Neuron (in vitro differentiated cells): Measurements from ENCODE around the gene KRTAP9-4.
"Not testable (repeated sequence)": the region's sequence is repeated elsewhere in the genome, so short reads cannot be mapped to it uniquely, and the experiment has no call there.

Experiments used
- H2AFZ ChIP-seq: one replicate; pipeline ENCODE4 v1.6.1; 2013; ENCODE audit warnings: low read depth, mild to moderate bottlenecking, inconsistent platforms, low read length, moderate library complexity
- H3K27me3 ChIP-seq: one replicate; pipeline ENCODE4 v1.6.1; 2013; ENCODE audit warnings: low read length; ENCODE audit not compliant: insufficient read depth
- H3K36me3 ChIP-seq: one replicate; pipeline ENCODE4 v1.6.1; 2013; ENCODE audit warnings: low read length; ENCODE audit not compliant: insufficient read depth
- H3K4me1 ChIP-seq: one replicate; pipeline ENCODE4 v1.6.1; 2013; ENCODE audit warnings: low read length; ENCODE audit not compliant: insufficient read depth
- H3K4me3 ChIP-seq: 2 replicates; pipeline ENCODE4 v1.5.1; 2013; ENCODE audit warnings: mild to moderate bottlenecking, low read length, moderate library complexity
- H3K9me3 ChIP-seq: one replicate; pipeline ENCODE4 v1.6.1; 2013; ENCODE audit warnings: low read length

KRTAP9-4 gene

GRCh38 chr17:41249637-41250240, at the start of gene KRTAP9-4:
Gene KRTAP9-4, plus strand, starts transcription at chr17:41249687. Its CDS starts 34 bp downstream, at chr17:41249721.
- not testable (repeated sequence) for H3K4me3 ChIP-seq, H3K4me1 ChIP-seq, H3K9me3 ChIP-seq, H3K27me3 ChIP-seq, H2AFZ ChIP-seq, H3K36me3 ChIP-seq

GRCh38 chr17:41211845-41212466, 37.5 kb upstream of the KRTAP9-4 start:
- Histone ChIP-seq H3K9me3 (no peaks in the 10 kb centered on the region), H3K36me3 (no peaks in the 10 kb centered on the region), H3K4me3 (no peak overlapping the region), H2AFZ (no peak overlapping the region), H3K4me1 (no peaks in the 10 kb centered on the region), H3K27me3 (no peaks in the 10 kb centered on the region)

GRCh38 chr17:41212524-41213169, 36.8 kb upstream of the KRTAP9-4 start:
- Histone ChIP-seq H3K9me3 (no peaks in the 10 kb centered on the region), H3K4me3 (no peak overlapping the region), H3K36me3 (no peaks in the 10 kb centered on the region), H3K4me1 (no peaks in the 10 kb centered on the region), H3K27me3 (no peaks in the 10 kb centered on the region), H2AFZ (no peak overlapping the region)

- H3K9me3 ChIP-seq = no peaks in the 10 kb centered on the region
- no peaks in the 10 kb centered on the region for H3K36me3 ChIP-seq
- no peaks in the 10 kb centered on the region for H3K4me1 ChIP-seq
- H3K4me3 ChIP-seq = no peak overlapping the region
- no peaks in the 10 kb centered on the region for H3K27me3 ChIP-seq
- no peak overlapping the region for H2AFZ ChIP-seq
Measured at GRCh38 chr17:41215681-41216080, 33.8 kb upstream of the KRTAP9-4 start.

GRCh38 chr17:41223821-41224220, 25.7 kb upstream of the KRTAP9-4 start:
- Histone ChIP-seq H3K4me1 (no peaks in the 10 kb centered on the region), H3K9me3 (no peaks in the 10 kb centered on the region), H3K36me3 (no peaks in the 10 kb centered on the region), H3K4me3 (no peak overlapping the region), H2AFZ (no peak overlapping the region), H3K27me3 (no peaks in the 10 kb centered on the region)

- no peaks in the 10 kb centered on the region for H3K27me3 ChIP-seq
- no peak overlapping the region for H2AFZ ChIP-seq
- no peaks in the 10 kb centered on the region for H3K4me1 ChIP-seq
- H3K4me3 ChIP-seq = no peak overlapping the region
- no peaks in the 10 kb centered on the region for H3K36me3 ChIP-seq
- H3K9me3 ChIP-seq = no peaks in the 10 kb centered on the region
Measured at GRCh38 chr17:41226051-41226450, 23.4 kb upstream of the KRTAP9-4 start.

- not testable (repeated sequence) for H3K36me3 ChIP-seq, H3K9me3 ChIP-seq, H3K4me3 ChIP-seq, H2AFZ ChIP-seq, H3K27me3 ChIP-seq, H3K4me1 ChIP-seq
Measured at GRCh38 chr17:41226598-41227095, 22.8 kb upstream of the KRTAP9-4 start, which contains the start of gene KRTAP9-2. Gene KRTAP9-2, plus strand, starts transcription at chr17:41226648. Its CDS starts 7 bp downstream, at chr17:41226655.

GRCh38 chr17:41230094-41230493, 19.4 kb upstream of the KRTAP9-4 start:
- H3K36me3 ChIP-seq = no peaks in the 10 kb centered on the region
- H3K27me3 ChIP-seq = peaks cover 4% of the 10 kb centered on the region
- H3K4me1 ChIP-seq = peaks cover 2% of the 10 kb centered on the region
- H3K4me3 ChIP-seq = no peak overlapping the region
- no peak overlapping the region for H2AFZ ChIP-seq
- H3K9me3 ChIP-seq = no peaks in the 10 kb centered on the region

- Histone ChIP-seq H3K4me3 (no peak overlapping the region), H3K4me1 (peaks cover 2% of the 10 kb centered on the region), H3K9me3 (no peaks in the 10 kb centered on the region), H2AFZ (no peak overlapping the region), H3K36me3 (no peaks in the 10 kb centered on the region), H3K27me3 (peaks cover 4% of the 10 kb centered on the region)
Measured at GRCh38 chr17:41231731-41232130, 17.8 kb upstream of the KRTAP9-4 start.

GRCh38 chr17:41232399-41233105, 16.9 kb upstream of the KRTAP9-4 start, which contains the start of gene KRTAP9-3:
Gene KRTAP9-3, plus strand, starts transcription at chr17:41232449. Its CDS starts 53 bp downstream, at chr17:41232502.
- H3K4me3 ChIP-seq, H3K36me3 ChIP-seq, H3K27me3 ChIP-seq, H3K9me3 ChIP-seq, H3K4me1 ChIP-seq, H2AFZ ChIP-seq: not testable (repeated sequence)

- not testable (repeated sequence) for H3K4me3 ChIP-seq, H3K36me3 ChIP-seq, H3K4me1 ChIP-seq, H3K27me3 ChIP-seq, H2AFZ ChIP-seq, H3K9me3 ChIP-seq
Measured at GRCh38 chr17:41237116-41237515, 12.4 kb upstream of the KRTAP9-4 start.

GRCh38 chr17:41237949-41238437, 11.5 kb upstream of the KRTAP9-4 start, which contains the start of gene KRTAP9-8:
Gene KRTAP9-8, plus strand, starts transcription at chr17:41237999. Its CDS starts 53 bp downstream, at chr17:41238052.
- H3K4me3 ChIP-seq, H3K4me1 ChIP-seq, H3K27me3 ChIP-seq, H3K9me3 ChIP-seq, H2AFZ ChIP-seq, H3K36me3 ChIP-seq: not testable (repeated sequence)
